Measurements from ENCODE around the gene NOL6.

DNA sequence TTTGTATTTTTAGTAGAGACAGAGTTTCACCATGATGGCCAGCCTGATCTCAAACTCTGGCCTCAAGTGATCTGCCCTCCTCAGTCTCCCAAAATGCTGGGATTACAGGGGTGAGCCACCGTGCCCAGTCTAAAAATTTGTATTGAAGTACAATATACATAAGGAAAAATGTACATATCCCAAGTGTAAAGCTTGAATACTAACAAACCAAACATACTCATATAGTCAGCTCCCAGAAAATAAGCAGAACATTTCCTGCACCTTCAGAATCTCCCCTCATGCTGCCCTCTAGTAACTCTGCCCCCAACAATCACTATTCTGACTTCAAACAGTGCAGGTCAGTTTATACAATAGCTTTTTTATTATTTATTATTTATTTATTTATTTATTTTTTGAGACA lies 1.6 kb upstream of the NOL6 start:
- TF ChIP-seq, protein P1, sequence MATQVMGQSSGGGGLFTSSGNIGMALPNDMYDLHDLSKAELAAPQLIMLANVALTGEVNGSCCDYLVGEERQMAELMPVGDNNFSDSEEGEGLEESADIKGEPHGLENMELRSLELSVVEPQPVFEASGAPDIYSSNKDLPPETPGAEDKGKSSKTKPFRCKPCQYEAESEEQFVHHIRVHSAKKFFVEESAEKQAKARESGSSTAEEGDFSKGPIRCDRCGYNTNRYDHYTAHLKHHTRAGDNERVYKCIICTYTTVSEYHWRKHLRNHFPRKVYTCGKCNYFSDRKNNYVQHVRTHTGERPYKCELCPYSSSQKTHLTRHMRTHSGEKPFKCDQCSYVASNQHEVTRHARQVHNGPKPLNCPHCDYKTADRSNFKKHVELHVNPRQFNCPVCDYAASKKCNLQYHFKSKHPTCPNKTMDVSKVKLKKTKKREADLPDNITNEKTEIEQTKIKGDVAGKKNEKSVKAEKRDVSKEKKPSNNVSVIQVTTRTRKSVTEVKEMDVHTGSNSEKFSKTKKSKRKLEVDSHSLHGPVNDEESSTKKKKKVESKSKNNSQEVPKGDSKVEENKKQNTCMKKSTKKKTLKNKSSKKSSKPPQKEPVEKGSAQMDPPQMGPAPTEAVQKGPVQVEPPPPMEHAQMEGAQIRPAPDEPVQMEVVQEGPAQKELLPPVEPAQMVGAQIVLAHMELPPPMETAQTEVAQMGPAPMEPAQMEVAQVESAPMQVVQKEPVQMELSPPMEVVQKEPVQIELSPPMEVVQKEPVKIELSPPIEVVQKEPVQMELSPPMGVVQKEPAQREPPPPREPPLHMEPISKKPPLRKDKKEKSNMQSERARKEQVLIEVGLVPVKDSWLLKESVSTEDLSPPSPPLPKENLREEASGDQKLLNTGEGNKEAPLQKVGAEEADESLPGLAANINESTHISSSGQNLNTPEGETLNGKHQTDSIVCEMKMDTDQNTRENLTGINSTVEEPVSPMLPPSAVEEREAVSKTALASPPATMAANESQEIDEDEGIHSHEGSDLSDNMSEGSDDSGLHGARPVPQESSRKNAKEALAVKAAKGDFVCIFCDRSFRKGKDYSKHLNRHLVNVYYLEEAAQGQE (IDR thresholded peaks at IDR 0.05; ENCODE audit: low read depth, low read length): no peak
- no peak for TF ChIP-seq CTCF (IDR thresholded peaks at IDR 0.05 in 2 of 3, conservative IDR thresholded peaks at IDR 0.05 in 1 of 3; ENCODE audit: control insufficient read depth in 2 of 3, extremely low read depth in 1 of 3, insufficient read depth in 1 of 3, low read depth in 3 of 3, low read length in 3 of 3)

All from GM12878 (cell line).